HepG2 (cell line): Measurements from ENCODE around the gene ACSF3. TPM values are rescaled to one million over a fixed set of nuclear protein-coding genes. Genes with fewer than 3 reads are reported as not detected.

ENCODE experiments used
- AHR ChIP-seq: IDR thresholded peaks from 2 replicates; pipeline ENCODE4 v1.6.1; 2018; ENCODE audit warnings: missing genetic modification reagents, missing compliant biosample characterization
- AKNA ChIP-seq: sonication (generic); formaldehyde crosslinking; IDR thresholded peaks from 2 replicates; pipeline ENCODE4 v1.4.0; 2020; ENCODE audit warnings: missing genetic modification reagents, borderline replicate concordance
- CEBPG ChIP-seq: IDR thresholded peaks from 2 replicates; pipeline ENCODE4 v1.6.1; 2016
- FOXJ3 ChIP-seq: sonication (generic); formaldehyde crosslinking; IDR thresholded peaks from 2 replicates; pipeline ENCODE4 v1.4.0; 2020; ENCODE audit warnings: missing genetic modification reagents, mild to moderate bottlenecking, borderline replicate concordance
- HNRNPLL ChIP-seq: fragments of 200-400 bp; formaldehyde crosslinking; IDR thresholded peaks from 2 replicates; pipeline ENCODE4 v1.6.1; 2017; ENCODE audit warnings: mild to moderate bottlenecking, low read depth, low read length; ENCODE audit not compliant: poor library complexity, severe bottlenecking
- IKZF1 ChIP-seq: fragments of 450-650 bp; IDR thresholded peaks from 2 replicates; pipeline ENCODE4 v1.7.1; 2016
- ISL2 ChIP-seq: sonication (generic); formaldehyde crosslinking; IDR thresholded peaks from 2 replicates; pipeline ENCODE4 v1.5.0; 2020; ENCODE audit warnings: missing genetic modification reagents
- NBN ChIP-seq: fragments of 450-650 bp; conservative IDR thresholded peaks from 2 replicates; pipeline ENCODE4 v1.6.1; 2017
- SALL1 ChIP-seq: sonication (generic); formaldehyde crosslinking; IDR thresholded peaks from 2 replicates; pipeline ENCODE4 v1.8.0; 2022; ENCODE audit warnings: mild to moderate bottlenecking, missing genetic modification reagents
- SAP130 ChIP-seq: IDR thresholded peaks from 2 replicates; pipeline ENCODE4 v1.6.1; 2016; ENCODE audit warnings: low read depth
- SOX6 ChIP-seq, 2 experiments: fragments of 450-650 bp in 1 of 2; sonication (generic) in 1 of 2; formaldehyde crosslinking in 1 of 2; IDR thresholded peaks; 2 replicates each; pipeline versions ENCODE4 v1.4.0 to v1.6.1; 2017 to 2020; ENCODE audit warnings: antibody characterized with exemption in 1 of 2, mild to moderate bottlenecking in 1 of 2, missing genetic modification reagents in 1 of 2
- STAT5B ChIP-seq: sonication (generic); formaldehyde crosslinking; IDR thresholded peaks from 2 replicates; pipeline ENCODE4 v1.4.0; 2020; ENCODE audit warnings: missing genetic modification reagents
- SYNCRIP ChIP-seq: fragments of 200-400 bp; formaldehyde crosslinking; IDR thresholded peaks from 2 replicates; pipeline ENCODE4 v1.6.1; 2018; ENCODE audit warnings: mild to moderate bottlenecking, low read depth, low read length; ENCODE audit not compliant: insufficient read depth
- TCF12 ChIP-seq, 2 experiments: fragments of 450-650 bp in 1 of 2; sonication (generic) in 1 of 2; formaldehyde crosslinking in 1 of 2; IDR thresholded peaks; 2 replicates each; pipeline versions ENCODE4 v1.6.1 to v1.8.0; 2017 to 2022; ENCODE audit warnings: antibody characterized with exemption in 1 of 2, mild to moderate bottlenecking in 1 of 2, missing genetic modification reagents in 1 of 2, moderate library complexity in 1 of 2
- TP53 ChIP-seq: sonication (generic); formaldehyde crosslinking; conservative IDR thresholded peaks from 2 replicates; pipeline ENCODE4 v1.4.0; 2020; ENCODE audit warnings: missing genetic modification reagents
- ZFP41 ChIP-seq: sonication (generic); formaldehyde crosslinking; IDR thresholded peaks from 2 replicates; pipeline ENCODE4 v1.4.0; 2020; ENCODE audit warnings: mild to moderate bottlenecking, missing genetic modification reagents, borderline replicate concordance
- ZNF10 ChIP-seq: sonication (generic); formaldehyde crosslinking; IDR thresholded peaks from 2 replicates; pipeline ENCODE4 v1.4.0; 2020; ENCODE audit warnings: mild to moderate bottlenecking, low read depth, missing genetic modification reagents, borderline replicate concordance
- ZNF451 ChIP-seq: sonication (generic); formaldehyde crosslinking; IDR thresholded peaks from 2 replicates; pipeline ENCODE4 v1.5.0; 2020; ENCODE audit warnings: mild to moderate bottlenecking, missing genetic modification reagents
- ZNF552 ChIP-seq: sonication (generic); formaldehyde crosslinking; IDR thresholded peaks from 2 replicates; pipeline ENCODE4 v1.9.0; 2022; ENCODE audit warnings: missing genetic modification reagents, mild to moderate bottlenecking, borderline replicate concordance
- ZNF570 ChIP-seq: sonication (generic); formaldehyde crosslinking; IDR thresholded peaks from 2 replicates; pipeline ENCODE4 v1.4.0; 2020; ENCODE audit warnings: mild to moderate bottlenecking, missing genetic modification reagents, borderline replicate concordance
- ZNF572 ChIP-seq: sonication (generic); formaldehyde crosslinking; IDR thresholded peaks from 2 replicates; pipeline ENCODE4 v1.5.1; 2020; ENCODE audit warnings: mild to moderate bottlenecking, missing genetic modification reagents
- ZNF768 ChIP-seq: sonication (generic); formaldehyde crosslinking; IDR thresholded peaks from 2 replicates; pipeline ENCODE4 v1.4.0; 2020; ENCODE audit warnings: missing genetic modification reagents
- ZNF781 ChIP-seq: sonication (generic); formaldehyde crosslinking; IDR thresholded peaks from 2 replicates; pipeline ENCODE4 v1.5.1; 2020; ENCODE audit warnings: borderline replicate concordance, mild to moderate bottlenecking, missing genetic modification reagents; ENCODE audit errors: not compliant biosample characterization
- ZNF879 ChIP-seq: sonication (generic); formaldehyde crosslinking; IDR thresholded peaks from 2 replicates; pipeline ENCODE4 v1.8.1; 2023; ENCODE audit warnings: missing genetic modification reagents
- polyA plus RNA-seq, 8 experiments: library from polyadenylated mRNA; depleted of rRNA in 3 of 8; stranded (reverse) in 7 of 8; unstranded in 1 of 8; fragments of >200 nt; fragmentation: Illumina TruSeq in 4 of 8; extraction: Trizol in 4 of 8; gene quantifications; 2 replicates each; pipeline versions ENCODE4 v1.2.1 to v1.2.3, GENCODE V29; 2011 to 2016; ENCODE audit warnings: low read depth in 4 of 8, missing spikeins in 1 of 8, mixed read lengths in 1 of 8; ENCODE audit not compliant: insufficient read depth in 1 of 8
- total RNA-seq, 5 experiments: library from RNA; depleted of rRNA; stranded (reverse); fragments of >200 nt; fragmentation: Illumina TruSeq; extraction: Trizol; gene quantifications; 2 replicates each; pipeline ENCODE4 v1.2.3, GENCODE V29; 2016; ENCODE audit warnings: low read depth in 1 of 5
- TF ChIP-seq, protein P1 (sequence below): sonication (generic); formaldehyde crosslinking; IDR thresholded peaks from 2 replicates; pipeline ENCODE4 v1.8.0; 2022; ENCODE audit warnings: missing genetic modification reagents, mild to moderate bottlenecking, inconsistent platforms, borderline replicate concordance

The ACSF3 gene
- total and polyA plus RNA-seq, 2 of the 13 experiments (the other 11 are each of a cell fraction or from before 2014, with no cell fraction given): 14.9 to 30.6 TPM

GRCh38 chr16:89197633-89198416 is 104.2 kb downstream of the ACSF3 start (continued):
- TF ChIP-seq ZNF451 (CRISPR knock-in tag): no peak
- no peak; the same call in 1 of the 2 replicates for TF ChIP-seq ZNF572 (CRISPR knock-in tag)
- TF ChIP-seq SYNCRIP: no peak
- TF ChIP-seq AHR (CRISPR knock-in tag): no peak
- TF ChIP-seq ZNF879 (CRISPR knock-in tag): peak; percentile 70; the same call in 1 of the 2 replicates
- TF ChIP-seq CEBPG (CRISPR knock-in tag): peak; percentile 16; the same call in 1 of the 2 replicates
- TF ChIP-seq ZNF552: no peak
- no peak for TF ChIP-seq IKZF1
- TF ChIP-seq, protein P1, sequence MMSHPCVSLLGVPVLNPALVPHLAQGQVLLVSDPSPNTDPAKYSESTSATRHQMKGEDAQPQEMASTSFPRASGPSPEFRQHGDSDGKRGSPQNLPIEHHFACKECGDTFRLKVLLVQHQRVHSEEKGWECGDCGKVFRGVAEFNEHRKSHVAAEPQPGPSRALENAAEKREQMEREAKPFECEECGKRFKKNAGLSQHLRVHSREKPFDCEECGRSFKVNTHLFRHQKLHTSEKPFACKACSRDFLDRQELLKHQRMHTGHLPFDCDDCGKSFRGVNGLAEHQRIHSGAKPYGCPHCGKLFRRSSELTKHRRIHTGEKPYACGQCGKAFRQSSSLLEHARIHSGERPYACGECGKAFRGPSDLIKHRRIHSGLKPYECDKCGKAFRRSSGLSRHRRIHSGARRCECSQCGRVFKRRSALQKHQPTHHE (CRISPR knock-in tag): peak; percentile 74; the same call in 1 of the 2 replicates
- peak; percentile 90 for TF ChIP-seq ISL2 (CRISPR knock-in tag)
- TF ChIP-seq ZNF570 (CRISPR knock-in tag): peak; percentile 37; the same call in 1 of the 2 replicates
- no peak for TF ChIP-seq AKNA (CRISPR knock-in tag)
- TF ChIP-seq TCF12 (IDR thresholded peaks at IDR 0.05): no peak
- TF ChIP-seq TCF12 (CRISPR knock-in tag; IDR thresholded peaks at IDR 0.05): peak; percentile 89; the same call in 1 of the 2 replicates
- TF ChIP-seq NBN: no peak
- TF ChIP-seq STAT5B (CRISPR knock-in tag): no peak
- no peak for TF ChIP-seq ZFP41 (CRISPR knock-in tag)
- no peak for TF ChIP-seq ZNF781 (CRISPR knock-in tag)
- TF ChIP-seq SOX6 (IDR thresholded peaks at IDR 0.05): no peak
- peak; percentile 99 for TF ChIP-seq SOX6 (CRISPR knock-in tag; IDR thresholded peaks at IDR 0.05)
- peak; percentile 79; the same call in 1 of the 2 replicates for TF ChIP-seq ZNF768 (CRISPR knock-in tag)
- peak; percentile 56 for TF ChIP-seq HNRNPLL
- peak; percentile 85 for TF ChIP-seq SALL1
- peak; percentile 94; the same call in 1 of the 2 replicates for TF ChIP-seq FOXJ3 (CRISPR knock-in tag)
- TF ChIP-seq SAP130 (CRISPR knock-in tag): peak; percentile 92
- TF ChIP-seq TP53 (CRISPR knock-in tag): peak; percentile 87
- TF ChIP-seq ZNF10: no peak
